ENCODE results near the gene USP54.
"Not testable (repeated sequence)": the region's sequence is repeated elsewhere in the genome, so short reads cannot be mapped to it uniquely, and the experiment has no call there.

Gene USP54

GRCh38 chr10:73590881-73591799 is at the start of gene USP54:
TSS of gene USP54 (minus strand) at chr10:73591342. CDS start at chr10:73575658, 15,684 bp downstream.
- peak; percentile 55 for DNase-seq (ENCODE audit: low spot score)

DNA sequence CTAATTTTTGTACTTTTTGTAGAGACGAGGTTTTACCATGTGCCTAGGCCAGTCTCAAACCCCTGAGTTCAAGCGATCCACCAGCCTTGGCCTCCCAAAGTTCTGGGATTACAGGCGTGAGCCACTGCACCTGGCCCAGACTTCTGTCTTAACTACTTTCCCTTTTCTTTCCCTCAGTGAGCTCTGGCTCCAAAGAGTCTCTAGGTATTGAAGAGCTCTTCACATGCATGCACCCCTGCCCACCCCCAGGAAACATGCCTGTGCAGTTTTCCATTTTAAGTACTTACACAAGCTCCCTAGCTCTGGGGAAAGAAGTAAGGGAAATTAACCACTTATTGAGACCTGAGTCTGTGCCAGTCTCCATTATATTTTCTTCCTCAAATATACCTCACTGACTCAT is 48.1 kb upstream of the USP54 start:
- DNase-seq (ENCODE audit: low spot score), result no peak

DNA sequence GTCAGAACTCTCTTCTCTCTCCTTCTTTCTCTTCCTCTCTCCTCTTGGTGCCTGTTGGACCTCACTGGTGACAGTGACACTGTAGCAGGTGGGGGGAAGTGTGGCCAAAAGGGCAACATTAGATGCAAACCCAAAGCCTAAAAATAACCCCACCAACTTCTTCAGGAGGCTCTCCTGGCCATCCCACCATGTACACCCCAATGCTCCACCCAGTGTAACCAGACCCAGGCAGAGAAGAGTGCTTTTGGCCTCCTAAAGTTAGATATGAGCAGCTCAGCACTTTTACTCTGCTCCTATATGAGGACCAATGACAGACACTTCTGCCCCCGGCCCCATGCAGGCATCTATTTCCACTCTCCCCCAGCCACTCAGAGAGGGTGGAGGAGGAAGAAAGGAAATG is 44.6 kb upstream of the USP54 start:
- no peak for DNase-seq (ENCODE audit: low spot score)

DNA sequence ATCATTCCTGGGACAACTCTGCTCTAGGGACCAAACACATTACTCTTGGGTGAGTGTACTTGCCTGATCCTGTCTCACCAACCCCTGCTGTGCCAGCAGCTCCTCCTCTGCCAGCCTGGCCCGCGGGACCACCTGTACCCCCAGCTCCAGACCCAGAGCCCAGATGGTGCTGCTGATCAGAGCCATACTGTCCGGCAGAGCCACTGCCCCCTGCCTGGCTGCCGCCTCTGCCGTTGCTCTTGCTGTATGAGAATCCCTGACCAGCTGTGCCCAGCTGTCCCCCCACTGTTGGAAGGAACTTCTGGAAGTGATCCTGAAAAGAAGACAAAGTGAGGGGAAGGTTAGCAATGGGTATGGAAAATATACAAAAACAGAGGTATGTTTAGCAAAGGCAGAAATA is 43.3 kb upstream of the USP54 start:
- DNase-seq (ENCODE audit: low spot score), result no peak

- DNase-seq (ENCODE audit: low spot score), result no peak
Observed at GRCh38 chr10:73629165-73629564, 38.0 kb upstream of the USP54 start.

GRCh38 chr10:73628405-73628804 is 37.3 kb upstream of the USP54 start:
- no peak for DNase-seq (ENCODE audit: low spot score)

GRCh38 chr10:73627300-73627699 is 36.2 kb upstream of the USP54 start:
- no peak for DNase-seq (ENCODE audit: low spot score)

DNA sequence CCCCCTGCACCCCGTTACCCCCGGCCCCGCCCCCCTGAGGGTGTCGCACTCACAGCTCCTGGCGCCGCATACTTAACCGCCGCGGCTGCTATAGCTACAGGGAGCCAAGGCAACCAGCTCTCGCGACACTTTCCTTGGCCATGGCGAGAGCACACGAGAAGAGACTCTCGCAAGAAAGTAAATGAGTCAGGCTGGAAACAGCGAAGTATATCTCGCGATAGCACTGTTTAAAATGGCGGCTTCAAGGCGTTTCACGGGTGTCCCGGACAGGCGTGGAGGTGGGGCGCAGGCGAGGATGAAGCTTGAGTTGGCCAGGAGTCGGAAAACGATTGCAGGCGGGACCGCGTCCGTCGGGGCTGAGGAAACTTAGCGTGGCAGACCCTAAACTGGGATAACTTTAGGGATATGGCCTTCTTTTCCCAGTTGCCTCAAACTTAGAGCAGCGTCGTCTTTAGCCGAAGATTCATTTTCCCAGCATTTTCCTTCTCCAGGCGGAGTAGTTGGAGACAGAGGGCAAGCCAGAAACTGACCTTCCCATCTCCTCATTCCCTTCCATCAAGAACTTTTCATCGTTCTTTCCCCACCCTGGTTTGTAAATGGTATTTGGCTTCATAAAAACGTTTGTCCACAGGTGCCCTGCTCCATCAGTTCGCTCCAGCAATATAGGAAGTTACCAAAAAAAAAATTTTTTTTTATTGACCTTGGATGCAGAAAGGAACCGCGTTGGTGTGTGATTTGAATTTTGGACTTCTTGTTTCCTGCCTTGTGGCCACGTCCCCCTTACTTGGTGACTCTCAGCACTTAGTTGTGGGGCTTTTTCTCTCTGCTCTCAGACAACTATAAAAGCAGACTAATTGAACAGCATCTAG is 35.0 kb upstream of the USP54 start:
- peak; percentile 96 for DNase-seq (ENCODE audit: low spot score)

- DNase-seq (ENCODE audit: low spot score), result peak; percentile 7
Observed at GRCh38 chr10:73625004-73625883, 34.1 kb upstream of the USP54 start.

DNA sequence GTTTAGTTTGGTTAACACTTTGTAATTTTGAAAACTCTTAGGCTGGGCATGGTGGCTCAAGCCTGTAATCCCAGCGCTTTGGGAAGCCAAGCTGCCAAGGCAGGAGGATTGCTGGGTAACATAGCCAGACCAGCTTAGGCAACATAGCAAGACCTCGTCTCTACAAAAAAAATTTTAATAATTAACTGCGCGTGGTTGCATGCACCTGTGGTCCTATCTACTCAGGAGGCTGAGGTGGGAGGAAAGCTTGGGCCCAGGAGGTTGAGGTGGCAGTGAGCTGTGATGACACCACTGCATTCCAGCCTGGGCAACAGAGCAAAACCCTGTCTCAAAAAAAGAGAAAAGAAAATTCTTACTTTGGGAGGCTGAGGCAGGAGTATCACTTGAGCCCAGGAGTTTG is 31.9 kb upstream of the USP54 start:
- DNase-seq (ENCODE audit: low spot score), result no peak

- not testable (repeated sequence) for DNase-seq (ENCODE audit: low spot score)
Observed at GRCh38 chr10:73620974-73621373, 29.8 kb upstream of the USP54 start.

DNA sequence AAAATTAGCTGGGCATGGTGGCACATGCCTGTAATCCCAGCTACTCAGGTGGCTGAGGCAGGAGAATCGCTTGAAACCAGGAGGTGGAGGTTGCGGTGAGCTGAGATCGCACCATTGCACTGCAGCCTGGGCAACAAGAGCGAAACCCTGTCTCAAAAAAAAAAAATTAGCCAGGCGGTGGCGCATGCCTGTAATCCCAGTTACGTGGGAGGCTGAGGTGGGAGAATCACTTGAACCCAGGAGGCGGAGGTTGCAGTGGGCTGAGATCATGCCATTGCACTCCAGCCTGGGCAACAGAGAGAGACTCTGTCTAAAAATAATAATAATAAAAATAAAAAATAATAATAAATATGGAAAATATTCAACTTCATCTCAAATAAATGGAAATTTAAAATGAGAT is 26.0 kb upstream of the USP54 start:
- not testable (repeated sequence) for DNase-seq (ENCODE audit: low spot score)

DNA sequence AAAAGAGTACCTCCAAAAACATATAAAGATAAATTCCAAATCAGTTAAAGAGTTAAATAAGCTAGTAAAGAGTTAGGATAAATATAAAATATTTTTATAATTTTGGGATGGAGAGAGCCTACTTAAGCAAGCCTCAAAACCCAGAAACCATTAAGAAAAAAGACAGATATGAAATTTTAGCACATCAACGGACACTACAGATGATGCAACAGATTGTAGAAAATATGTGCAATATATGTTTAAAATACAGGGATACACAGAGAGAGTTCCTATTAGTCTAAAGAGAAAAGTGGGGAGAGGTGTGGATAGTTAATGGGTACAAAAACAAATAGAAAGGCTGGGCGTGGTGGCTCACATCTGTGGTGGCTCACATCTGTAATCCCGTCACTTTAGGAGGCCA is 23.6 kb upstream of the USP54 start:
- no peak for DNase-seq (ENCODE audit: low spot score)

GRCh38 chr10:73609116-73609515 is 18.0 kb upstream of the USP54 start:
- DNase-seq (ENCODE audit: low spot score), result no peak

DNA sequence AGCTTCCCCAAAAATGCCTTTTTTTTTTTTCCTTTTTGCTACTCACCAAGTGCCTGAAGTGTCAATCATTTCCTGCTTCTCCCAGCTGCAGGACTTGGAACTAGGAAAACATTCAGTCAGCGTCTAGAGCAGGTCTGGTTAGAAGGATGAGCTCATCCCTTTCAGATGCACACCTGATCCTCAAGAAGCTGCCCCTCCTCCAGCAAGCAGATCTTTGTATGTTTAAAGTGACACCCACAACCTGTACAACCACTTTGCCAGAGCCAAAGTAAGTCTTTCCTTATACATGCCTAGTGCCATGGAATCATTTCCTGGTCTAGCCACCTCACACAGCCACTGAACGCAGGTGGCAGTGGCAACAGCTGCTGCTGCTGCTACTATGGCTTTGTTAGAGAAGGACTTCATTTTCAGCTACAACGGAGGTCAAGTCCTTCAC is 10.4 kb upstream of the USP54 start:
- DNase-seq (ENCODE audit: low spot score), result peak; percentile 63

GRCh38 chr10:73597346-73597745 is 6.2 kb upstream of the USP54 start:
- DNase-seq (ENCODE audit: low spot score), result no peak

GRCh38 chr10:73593812-73594211 is 2.7 kb upstream of the USP54 start:
- no peak for DNase-seq (ENCODE audit: low spot score)

DNA sequence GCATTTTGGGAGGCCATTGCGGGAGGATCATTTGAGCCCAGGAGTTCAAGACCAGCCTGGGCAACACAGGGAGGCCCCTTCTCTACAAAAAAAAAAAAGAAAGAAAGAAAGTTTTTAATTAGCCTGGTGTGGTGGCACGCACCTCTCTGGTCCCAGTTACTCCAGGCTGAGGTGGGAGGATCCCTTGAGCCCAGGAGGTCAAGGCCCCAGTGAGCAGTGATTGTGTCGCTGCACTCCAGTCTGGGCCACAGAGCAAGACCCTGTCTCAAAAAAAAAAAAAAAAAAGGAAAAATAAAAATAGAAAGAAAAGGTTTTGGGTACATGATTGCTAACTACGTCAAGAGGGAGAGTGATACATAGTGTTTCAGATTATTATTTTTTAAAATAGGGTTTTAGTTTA is 2.0 kb upstream of the USP54 start:
- no peak for DNase-seq (ENCODE audit: low spot score)

DNA sequence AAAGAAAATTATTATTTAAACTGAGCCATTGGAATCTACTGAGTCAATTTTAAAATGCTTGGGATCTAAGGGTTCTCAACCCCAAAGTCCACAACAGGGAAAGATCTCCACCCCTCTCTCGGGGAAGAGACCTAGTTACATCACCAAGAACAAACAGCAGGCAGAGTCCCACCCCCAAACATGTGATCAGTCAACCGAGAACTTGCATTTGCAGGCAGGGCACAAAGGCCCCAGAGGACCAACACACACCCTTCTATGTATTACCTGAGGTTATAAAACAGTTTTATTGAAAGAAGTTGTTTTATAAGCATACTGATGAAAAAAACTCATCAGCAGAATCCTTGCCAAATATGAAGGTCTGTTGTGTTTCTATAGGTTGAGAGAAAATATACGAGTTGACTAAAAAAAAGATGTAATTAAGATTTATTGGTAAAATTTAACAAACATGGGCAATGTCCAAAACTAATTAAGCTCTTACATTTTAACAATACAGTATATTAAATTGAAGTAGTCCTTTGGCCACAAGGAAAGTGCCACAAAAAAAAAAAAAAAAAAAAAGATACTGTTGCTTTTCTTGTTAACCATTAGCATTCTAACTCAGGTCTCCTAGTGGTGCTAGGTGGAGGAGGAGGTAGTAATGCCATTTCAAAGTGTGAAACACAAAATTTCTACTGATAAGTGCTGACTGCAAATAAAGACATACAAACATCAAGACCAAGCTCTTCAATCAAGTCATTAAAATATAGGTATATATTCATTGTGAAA is 975 bp upstream of the USP54 start:
- no peak for DNase-seq (ENCODE audit: low spot score)

- peak; percentile 29 for DNase-seq (ENCODE audit: low spot score)
Observed at GRCh38 chr10:73589563-73590126, 1.5 kb downstream of the USP54 start.

DNA sequence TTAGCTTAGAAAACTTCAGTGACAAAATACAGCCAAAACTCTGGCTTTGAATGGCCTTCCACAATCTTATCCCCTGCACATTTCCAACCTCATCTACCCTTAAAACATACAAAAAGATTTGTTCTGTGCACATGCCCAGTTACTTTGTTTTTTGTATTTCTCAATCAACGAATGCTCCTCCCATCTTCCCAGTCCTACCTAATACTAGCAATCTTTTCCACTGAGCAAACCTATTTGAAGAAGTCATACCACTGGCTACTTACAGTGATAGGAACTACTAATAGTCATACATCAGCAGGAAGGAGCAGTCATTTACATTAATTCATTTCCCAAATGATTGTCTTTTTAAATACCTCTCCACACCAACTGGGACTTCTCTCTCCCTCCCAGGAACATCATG is 2.5 kb downstream of the USP54 start:
- DNase-seq (ENCODE audit: low spot score), result no peak

Data from kidney capillary endothelial cell (primary cell).